Activated CD4-positive, alpha-beta T cell treated with anti-CD3 and anti-CD28 coated beads for 4 hours (primary cell): ENCODE data around the gene EIF4A2.
"Not testable (repeated sequence)": the region's sequence is repeated elsewhere in the genome, so short reads cannot be mapped to it uniquely, and the experiment has no call there.

Experiments
- DNase-seq, 2 donors: peaks; one replicate each; pipeline ENCODE4 v3.0.0-alpha.2; 2020

EIF4A2 gene

GRCh38 chr3:186822388-186822759 lies 39.0 kb downstream of the EIF4A2 start:
- not testable (repeated sequence) for DNase-seq

GRCh38 chr3:186823386-186823785 lies 40.0 kb downstream of the EIF4A2 start:
- no peak for DNase-seq

- no peak for DNase-seq
These were observed 41.2 kb downstream of the EIF4A2 start for GRCh38 chr3:186824430-186825139.

GRCh38 chr3:186825294-186825821 lies 42.0 kb downstream of the EIF4A2 start:
- DNase-seq: peak; percentile 31 to 36

GRCh38 chr3:186825872-186826409 lies 42.6 kb downstream of the EIF4A2 start:
- DNase-seq: no peak

- no peak for DNase-seq
These were observed 43.1 kb downstream of the EIF4A2 start for GRCh38 chr3:186826410-186826975.

GRCh38 chr3:186826976-186827857 lies 43.8 kb downstream of the EIF4A2 start:
- peak; percentile 79 to 84 for DNase-seq

- DNase-seq: no peak
These were observed 45.0 kb downstream of the EIF4A2 start for GRCh38 chr3:186828340-186828739.

GRCh38 chr3:186831798-186832197 lies 48.4 kb downstream of the EIF4A2 start:
- no peak for DNase-seq

GRCh38 chr3:186832276-186832675 lies 48.9 kb downstream of the EIF4A2 start:
- DNase-seq: no peak
